Measurements from ENCODE around the gene PIK3CA.

- TF ChIP-seq CTCF (IDR thresholded peaks at IDR 0.05) (no peak), POLR2A (IDR thresholded peaks at IDR 0.05) (no peak)
These were observed 46.8 kb downstream of the PIK3CA start for GRCh38 chr3:179194931-179195330.
